HG03521 (cell line): ENCODE data around the gene HOOK1.
A peak's percentile ranks its signal among the peaks of the same experiment; 100 is the strongest.

Source experiments
- ATAC-seq: cut with Tn5 transposase; IDR thresholded peaks from one replicate; pipeline ENCODE4 v1.9.1; 2021; ENCODE audit warnings: mild to moderate bottlenecking, moderate library complexity; ENCODE audit not compliant: unreplicated experiment

HOOK1 gene

DNA sequence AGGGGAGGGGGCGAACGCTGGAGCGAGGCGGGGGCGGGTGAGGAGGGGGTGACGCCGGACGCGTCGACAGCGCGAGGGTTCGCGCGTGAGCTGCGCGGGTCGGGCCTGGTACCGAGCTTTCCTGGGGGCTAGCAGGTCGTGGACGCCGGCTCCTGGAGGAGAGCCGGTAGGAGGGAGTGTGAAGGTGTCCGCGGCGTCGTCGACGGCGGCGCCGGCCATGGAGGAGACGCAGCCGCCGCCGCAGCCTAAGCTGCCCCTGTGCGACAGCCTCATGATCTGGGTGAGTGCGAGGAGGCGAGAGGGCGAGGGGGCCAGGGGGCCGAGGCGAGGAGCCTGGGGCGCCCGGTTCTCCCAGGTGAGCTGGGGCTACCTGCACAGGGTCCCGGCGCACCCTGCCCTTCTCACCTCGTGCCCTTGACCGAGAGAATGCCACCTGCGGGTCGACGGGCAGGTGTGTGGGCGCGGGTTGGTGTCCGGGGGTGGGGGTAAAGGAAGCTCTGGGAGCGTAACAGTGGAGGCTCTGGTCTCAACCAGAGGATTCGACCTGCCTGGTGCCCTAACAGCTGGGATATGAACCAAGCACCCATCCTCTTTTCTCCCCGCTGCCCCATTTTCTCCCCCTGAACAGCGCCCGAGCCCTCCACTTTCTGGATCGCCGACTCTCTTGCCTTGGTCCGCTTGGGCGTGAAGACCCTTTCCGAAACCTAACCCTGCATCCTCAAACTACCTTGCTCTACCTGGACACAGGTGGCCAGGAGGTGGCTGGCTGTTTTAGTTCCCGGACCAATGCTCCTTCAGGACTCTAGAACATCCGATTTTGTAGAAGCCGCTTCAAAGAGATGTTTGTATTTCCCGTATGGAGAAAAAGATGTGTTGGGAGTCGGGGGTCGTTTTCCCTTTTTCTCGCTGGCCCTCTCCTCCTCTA is at the start of gene HOOK1:
HOOK1 (plus strand) TSS at position 49 of the 925 bp plus-strand sequence; CDS start at position 218, 169 bp downstream.
- peak; percentile 26 for ATAC-seq

DNA sequence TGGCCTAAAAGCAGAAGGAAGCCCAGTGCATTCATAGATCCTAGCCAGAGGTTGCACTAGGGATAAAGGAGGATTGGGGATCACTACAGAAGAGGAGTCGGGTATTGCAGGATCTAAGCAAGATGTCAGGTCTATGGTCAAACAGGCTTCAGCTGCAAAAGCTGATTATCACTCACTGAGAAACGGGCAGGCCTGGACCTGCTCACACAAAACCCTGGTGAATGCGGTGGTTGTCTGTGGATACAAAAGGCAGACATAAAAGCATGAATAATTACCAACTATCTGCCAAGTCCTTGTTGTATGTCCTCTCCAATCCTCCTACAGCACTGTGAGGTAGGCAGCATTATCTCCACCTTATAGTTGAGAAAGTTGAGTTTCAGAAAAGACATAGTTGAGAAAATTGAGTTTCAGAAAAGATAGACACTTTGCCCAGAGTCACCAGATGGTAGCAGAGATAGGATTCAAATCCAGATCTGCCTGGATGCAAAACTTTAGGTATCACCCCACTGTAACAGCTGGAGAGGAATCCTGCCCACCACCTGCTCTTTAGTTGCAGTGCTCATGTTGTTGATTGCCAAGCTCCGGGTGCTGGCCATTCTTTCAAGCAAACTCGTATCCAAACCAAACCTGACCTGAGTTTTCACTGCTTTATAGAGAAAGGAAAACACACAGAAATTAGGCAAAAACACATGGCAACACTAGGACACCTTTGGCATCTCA is 49.6 kb upstream of the HOOK1 start:
- no peak for ATAC-seq

DNA sequence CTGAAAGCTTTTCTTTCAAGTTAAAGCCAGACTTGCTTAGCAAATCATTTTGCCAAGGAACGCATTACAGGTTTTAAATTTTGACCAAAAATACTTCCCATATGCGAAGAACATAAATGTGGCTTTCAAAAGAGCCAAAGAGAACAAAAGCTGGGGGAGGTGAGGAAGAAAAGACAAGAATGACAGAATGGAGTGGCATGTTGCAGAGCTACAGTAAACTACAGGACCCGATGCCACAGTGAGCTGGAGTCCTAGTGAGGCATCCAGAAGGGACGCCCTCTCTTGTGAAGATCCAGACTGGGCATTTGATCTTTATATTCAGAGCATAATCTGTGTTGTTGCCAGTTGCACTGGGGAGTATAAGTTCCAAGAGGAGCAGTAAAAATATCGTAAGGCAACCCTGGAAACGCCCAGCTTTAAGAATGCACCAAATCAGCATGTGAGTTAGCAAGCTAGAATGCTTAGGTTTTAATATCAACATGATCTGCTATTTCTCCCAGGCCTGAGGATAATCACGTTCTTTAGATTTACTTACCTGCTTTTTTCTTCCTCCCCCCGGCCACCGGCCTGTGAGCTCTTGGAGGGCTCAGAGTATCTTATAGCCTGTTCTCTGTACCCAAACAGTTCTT is 48.4 kb upstream of the HOOK1 start:
- ATAC-seq: no peak

DNA sequence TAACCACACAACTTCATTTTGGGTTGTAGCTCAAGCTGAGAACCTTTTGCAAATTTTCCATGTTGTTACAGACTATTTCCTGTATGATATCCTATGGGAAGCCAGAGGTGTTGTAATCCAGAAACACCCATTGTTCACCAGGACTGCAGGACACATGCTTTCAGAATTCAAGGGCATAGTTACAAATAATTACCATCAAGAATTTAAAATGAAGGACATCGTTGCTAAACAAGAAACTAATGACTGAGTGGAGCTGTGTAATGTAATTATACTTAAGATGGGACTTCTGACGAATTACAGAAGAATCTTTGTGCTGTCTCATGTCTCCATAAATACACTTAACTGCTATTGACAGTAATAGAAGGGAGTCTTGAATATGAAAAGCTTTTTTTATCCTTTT is 47.6 kb upstream of the HOOK1 start:
- ATAC-seq: no peak

DNA sequence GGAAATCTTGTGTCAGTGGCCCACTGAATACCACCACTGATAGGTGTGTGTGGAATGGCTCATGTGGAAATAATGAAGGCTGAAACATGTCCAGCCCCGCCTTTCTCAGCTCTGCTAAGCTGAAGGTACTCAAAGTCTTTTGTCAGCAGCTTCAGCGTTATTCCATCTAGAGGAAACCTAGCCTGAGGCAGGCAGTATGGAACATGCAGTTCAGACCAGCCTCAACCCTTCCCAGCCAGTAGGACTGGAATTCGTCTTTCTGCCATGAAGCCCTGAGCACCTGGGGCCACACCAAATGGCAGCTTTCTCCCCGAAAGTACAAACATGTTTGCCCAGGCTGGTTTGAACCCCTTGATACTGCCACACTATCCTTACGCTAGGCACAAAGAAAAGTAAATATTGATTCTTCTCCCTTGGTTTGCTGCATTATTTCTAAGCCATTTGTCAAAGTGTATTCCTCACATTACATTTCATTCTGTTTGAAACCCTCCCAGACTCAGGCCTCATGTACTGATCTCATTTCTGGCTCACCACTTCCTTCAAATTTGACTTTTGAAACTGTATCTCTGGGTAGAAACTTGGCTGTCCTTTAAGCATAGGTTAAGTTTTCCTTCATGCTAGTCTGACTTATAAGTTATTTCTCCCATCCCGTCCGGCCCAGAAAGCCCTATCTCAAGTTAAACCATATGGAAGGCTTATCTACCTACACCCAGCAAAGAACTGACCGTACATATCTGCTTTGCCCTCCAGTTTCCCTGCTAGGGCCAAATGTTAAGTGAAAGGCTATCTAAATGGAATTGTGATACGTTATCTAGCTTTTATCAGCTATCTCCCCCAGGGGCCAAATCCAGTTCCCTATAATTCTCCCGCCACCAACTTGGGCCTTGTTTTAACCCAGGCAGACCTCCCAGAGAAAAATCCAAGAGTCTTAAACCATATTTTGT is 45.7 kb upstream of the HOOK1 start:
- ATAC-seq: no peak

DNA sequence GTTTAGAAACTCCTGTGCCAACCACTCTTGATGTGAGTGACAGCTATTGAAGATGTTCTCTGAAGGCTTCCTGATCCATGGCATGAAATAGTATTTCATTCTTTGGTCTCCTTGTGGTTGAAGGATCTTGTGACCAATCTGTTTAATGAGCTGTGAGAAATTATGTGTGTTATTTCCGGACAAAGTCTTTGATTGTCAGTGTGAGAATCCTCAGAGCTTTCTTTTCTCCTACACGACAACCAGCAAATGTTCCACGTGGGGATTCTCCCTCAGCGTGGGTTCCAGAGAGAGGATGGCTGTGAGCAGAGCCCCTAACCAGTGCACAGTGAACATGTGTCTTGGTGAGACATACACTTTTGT is 45.0 kb upstream of the HOOK1 start:
- ATAC-seq: no peak

DNA sequence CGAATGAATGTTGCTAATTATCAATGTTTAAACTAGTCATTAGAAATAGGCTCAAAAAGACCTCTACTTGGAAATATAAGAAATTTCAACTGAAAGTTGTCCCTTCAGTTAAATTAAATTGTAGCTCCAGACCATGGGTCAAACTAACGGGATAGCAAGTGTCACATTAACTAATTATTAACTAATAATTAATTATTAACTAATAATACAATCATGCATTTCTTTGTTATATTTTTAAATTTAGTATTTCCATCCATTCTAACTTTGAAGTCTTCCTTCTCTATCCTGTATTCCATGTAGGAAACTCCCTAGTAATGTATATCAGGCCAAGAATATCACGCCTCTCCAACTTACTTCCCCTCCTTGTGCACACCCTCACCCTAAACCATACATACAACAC is 43.4 kb upstream of the HOOK1 start:
- no peak for ATAC-seq

DNA sequence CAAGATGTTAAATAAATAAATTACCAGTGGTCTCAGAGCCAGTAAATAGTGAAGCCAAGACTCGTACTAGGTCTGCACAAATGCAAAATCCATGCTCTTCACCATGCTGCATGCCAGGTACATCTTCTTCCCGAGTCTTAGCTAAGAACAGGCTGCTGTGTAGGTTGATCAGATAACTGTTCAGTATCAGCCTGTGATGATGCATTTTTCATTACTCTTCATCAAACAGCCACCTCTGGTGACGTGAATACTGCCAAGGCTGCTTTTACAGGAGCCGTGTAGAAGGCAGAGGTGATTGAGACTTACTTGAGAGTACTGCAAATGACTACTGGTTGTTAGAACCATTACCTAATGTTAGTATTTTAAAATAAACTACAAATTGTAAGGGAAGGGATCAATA is 39.3 kb upstream of the HOOK1 start:
- no peak for ATAC-seq

DNA sequence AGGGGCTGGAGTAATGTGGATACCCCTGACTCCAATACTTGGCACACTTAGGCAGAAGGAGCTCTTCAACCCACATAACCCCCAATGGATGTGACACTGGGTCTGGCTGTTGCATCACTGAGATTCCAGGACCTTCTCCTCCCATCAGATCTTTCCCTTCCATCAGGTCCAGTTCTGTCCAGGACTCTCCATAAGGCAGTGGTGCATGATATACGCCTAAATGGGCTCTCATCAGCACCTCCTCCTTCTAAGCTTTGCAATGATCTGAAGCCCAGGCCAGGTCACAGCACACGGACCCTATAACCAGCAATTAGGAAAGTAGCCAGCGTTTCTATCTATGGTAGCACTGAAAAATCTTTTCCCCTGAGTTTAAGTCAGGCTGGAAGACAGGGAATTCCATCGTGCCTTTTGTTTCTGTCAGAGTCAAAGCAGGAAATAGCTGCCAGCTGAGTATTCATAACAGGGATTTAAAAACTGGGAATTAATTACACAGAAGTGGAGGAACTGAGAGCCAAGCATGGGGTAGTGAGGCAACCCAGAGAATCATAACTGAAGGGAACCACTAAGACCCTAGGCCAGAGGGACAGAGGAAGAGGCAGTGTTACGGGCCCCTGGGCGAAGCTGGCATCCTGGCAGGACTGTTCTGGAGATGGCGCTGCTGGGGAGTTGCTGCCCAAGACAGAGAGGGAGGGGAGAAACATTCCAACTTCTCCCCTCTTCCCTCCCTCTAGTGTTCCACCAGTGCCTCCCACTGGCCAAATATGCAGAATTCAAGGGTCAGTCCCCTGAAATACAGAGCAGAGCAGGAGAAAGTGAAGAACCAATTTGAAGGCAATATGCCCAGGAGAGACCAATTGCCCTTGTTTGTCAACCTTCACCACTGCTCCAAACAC is 37.5 kb upstream of the HOOK1 start:
- no peak for ATAC-seq

DNA sequence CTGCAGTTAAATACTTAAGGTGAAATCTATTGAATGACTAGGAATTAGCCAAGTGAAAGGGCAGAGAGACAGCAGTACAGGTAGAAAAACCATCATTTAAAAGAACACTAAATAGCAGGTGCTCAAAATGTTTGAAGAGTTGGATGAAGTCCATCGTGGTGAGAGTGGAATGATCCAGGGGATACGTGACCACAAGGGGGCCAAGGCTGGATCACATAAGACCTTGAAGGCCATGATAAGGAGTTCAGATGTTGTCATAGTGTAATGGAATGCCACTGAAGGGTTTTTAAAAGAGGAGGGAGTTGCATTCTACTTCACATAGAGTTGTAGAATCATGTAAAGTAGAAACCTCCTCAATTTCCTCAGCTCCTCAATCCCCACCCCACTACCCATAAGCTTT is 34.8 kb upstream of the HOOK1 start:
- ATAC-seq: no peak

DNA sequence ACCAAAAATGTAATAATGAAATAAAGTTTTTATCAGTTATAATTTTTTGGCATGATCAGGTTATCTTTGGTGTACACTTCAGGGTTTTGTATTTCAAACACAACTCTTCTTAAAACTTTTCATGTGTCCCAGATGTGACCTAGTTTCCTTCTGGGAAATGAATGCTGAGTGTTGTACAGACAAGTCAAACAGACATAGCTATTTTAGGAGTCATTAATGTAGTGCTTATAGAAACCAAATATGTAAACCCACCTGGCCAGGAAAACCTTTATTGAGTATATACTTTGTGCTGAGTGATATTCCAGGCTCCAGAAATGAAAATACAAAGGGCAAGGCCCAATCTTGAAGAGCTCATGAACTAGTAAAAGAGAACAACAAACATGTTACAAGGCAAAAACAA is 25.9 kb upstream of the HOOK1 start:
- ATAC-seq: no peak

DNA sequence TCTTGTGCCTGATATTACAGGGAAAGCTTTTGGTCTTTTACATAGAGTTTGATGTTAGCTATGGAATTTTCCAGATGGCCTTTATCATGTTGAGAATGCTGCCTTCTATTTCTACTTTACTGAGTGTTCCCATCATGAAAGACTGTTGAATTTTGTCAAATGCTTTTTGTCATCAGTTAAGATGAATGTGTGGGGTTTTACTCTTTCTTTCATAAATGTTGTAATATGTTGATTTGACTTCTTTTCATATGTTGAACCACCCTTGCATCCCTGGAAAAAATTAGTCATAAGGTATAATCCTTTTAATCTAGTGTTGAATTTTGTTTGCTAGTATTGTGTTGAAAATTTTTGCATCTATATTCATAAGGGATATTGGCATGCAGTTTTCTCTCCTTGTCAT is 16.1 kb upstream of the HOOK1 start:
- no peak for ATAC-seq

DNA sequence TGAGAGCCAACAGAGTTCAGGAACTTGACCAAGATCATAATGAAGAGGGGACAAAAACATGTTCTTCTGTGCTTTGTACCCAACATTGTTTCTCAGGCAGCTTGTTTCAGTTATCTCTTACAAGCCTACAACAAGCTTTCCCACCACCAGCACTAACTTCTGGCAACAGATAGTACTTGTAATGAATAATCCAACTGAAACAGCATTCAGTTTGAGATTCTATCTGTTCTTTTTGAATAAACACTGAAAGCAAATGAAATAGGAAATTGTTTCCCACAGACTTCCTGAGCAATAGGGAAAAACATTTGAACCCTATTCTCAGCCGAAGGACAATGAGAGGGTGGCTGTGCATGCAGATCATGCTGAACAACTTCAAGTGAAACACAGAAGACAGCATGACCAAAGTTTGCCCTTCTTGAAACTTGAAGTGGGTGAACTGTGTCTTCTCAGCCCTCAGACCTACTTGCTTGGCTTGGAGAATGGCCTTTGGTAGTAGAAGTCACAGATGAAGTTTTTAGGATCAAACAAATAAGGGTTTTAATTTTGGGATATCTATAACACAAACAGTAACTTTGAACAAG is 11.2 kb upstream of the HOOK1 start:
- no peak for ATAC-seq

DNA sequence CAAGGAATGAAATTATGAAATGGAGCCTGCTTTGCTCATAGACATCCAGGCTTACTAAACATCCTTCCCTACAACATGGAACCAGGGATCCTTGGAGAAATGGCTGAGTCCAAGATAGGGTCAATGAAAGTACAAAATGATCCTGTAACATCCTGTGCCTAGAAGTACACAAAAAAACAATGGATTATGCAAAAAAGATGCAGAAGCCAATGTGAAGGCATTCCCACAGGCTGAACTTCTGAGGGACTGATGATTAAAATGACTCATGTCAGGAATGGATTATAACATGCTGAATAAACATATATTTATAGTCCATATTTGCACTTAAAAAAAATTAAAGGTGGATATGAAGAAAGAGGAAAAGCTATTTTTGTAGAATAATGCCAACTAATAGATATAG is 10.4 kb upstream of the HOOK1 start:
- ATAC-seq: no peak

DNA sequence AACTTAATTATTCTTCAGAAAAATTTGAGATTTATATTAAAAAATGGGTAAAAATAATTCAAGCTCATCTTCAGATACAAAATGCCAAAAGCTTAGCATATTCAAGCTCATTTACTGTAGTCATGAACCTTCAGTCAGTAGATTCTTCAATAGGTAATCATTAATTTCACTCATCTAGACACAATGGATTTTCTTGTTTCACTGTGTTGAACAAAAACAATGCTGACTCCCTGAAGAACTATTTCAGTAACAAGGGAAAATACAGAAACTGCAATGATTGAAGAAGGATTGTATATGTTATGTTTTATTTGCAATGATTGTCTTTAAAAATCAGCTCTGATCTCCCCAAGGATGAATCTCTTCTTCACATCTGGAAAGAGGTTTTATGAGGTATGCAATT is 9.2 kb upstream of the HOOK1 start:
- no peak for ATAC-seq

DNA sequence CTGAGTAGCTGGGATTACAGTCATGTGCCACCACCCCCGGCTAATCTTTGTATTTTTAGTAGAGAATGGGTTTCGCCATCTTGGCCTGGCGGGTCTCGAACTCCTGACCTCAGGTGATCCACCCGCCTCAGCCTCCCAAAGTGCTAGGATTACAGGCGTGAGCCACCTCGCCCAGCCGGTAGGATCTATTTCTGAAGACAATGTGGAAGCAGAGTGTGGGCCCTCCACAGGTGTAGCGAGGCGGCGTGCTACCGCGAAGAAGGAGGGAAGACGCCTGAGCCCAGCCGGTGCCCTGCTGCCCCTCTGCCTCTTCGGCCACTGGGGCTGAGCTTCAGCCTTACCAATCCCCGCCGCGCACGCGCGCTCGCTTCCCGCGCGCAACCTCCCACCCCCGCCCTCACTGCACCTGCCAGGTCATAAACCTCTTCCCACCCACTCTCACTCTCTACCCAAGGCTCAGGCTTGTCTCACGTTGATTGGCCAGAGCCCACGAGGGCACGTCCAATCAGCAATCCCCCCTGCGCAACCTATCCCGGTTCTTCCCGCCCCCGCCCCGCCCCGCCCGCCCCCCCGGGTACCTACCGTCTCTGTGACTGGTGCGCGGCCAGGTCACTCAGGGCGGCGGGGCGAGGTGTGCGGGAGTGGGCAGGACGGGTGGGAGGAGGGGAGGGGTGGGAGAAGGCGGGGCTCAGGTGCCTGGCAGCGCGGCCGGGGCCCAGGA is 409 bp upstream of the HOOK1 start:
- peak; percentile 98 for ATAC-seq

DNA sequence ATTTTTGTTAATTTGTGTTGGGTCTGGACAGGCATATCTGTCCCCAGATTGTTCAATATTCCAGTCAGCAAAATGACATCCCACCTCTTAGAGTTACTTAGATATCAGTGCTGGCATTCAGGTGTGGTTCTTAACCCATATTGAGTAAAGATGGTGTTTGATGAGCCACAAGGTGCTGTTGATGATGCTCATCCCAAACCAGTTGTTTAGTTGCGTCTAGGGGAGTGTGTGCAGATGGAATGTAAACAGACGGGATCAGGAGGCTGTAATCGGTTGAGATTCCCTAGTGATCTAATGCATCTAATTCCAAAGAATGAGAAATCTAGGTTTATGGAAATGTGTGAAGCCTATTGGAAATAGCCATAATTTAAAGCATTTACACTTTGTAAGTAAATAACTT is 1.1 kb downstream of the HOOK1 start:
- ATAC-seq: no peak

DNA sequence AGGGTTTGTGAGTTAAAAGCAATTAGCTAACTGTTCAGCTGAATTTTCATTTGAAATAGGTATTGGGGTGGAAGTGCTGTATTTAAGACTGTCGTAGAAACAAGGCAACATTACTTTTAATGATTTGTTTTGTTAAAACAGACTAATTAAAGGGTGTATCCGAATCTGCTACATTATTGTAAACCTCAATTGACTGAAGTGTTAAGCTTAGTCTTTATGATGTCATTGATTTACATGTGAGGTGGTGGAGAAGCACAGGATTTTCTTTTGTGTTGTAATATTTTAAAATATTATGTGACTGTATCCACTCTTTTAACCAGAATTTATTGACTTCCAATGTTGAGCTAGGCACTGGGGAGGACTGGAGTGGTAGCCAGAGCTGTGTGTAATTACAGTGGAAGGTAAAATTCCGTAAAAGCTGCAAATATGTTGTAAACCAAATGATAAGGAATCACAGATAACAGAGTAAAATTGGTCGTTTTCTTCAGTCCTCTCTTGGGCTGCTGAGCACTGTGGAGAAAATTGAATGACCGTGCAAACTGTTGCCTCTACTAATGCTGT is 1.6 kb downstream of the HOOK1 start:
- ATAC-seq: no peak
